Left cardiac atrium (tissue), 4 donors: Measurements from ENCODE around the gene PCDH9. TPM values are rescaled to one million over a fixed set of nuclear protein-coding genes. Genes with fewer than 3 reads are reported as not detected.
A peak's percentile ranks its signal among the peaks of the same experiment; 100 is the strongest.

ENCODE experiments used
- ATAC-seq, 2 donors: fragments of 200-7000 bp; cut with Tn5 transposase; one replicate each; pipeline ENCODE4 v1.9.1; 2020; ENCODE audit warnings: mild to moderate bottlenecking in 2 of 2, moderate library complexity in 2 of 2
- DNase-seq: peaks from one replicate; pipeline ENCODE4 v3.0.0-alpha.2; 2020
- intact Hi-C, 2 donors: fragments of 100-400 bp; cut with DNase I; formaldehyde crosslinking; loops; one replicate each; pipeline versions ENCODE4 v1.14.1 to v1.15.1; 2022 to 2023
- total RNA-seq, 2 donors: library from RNA; stranded (reverse); fragmentation: NEBNext Ultra II Directional; extraction: Animal tissue kit (Norgen Biotek cat#: 25700); gene quantifications; one replicate each; pipeline ENCODE4 v1.2.1, GENCODE V29; 2021
- donor health status: DM: no; HTN: yes; CAD: no.
- donor health status: DM: no; HTN: yes; CAD: no; lungs with severe emphysema.
- donor health status: DM: yes; HTN: yes; CAD: no.
- donor health status: Dilated cardiomyopathy.

Gene PCDH9
- total RNA-seq, 2 donors from 2014 or later: 17.9 to 19.0 TPM

DNA sequence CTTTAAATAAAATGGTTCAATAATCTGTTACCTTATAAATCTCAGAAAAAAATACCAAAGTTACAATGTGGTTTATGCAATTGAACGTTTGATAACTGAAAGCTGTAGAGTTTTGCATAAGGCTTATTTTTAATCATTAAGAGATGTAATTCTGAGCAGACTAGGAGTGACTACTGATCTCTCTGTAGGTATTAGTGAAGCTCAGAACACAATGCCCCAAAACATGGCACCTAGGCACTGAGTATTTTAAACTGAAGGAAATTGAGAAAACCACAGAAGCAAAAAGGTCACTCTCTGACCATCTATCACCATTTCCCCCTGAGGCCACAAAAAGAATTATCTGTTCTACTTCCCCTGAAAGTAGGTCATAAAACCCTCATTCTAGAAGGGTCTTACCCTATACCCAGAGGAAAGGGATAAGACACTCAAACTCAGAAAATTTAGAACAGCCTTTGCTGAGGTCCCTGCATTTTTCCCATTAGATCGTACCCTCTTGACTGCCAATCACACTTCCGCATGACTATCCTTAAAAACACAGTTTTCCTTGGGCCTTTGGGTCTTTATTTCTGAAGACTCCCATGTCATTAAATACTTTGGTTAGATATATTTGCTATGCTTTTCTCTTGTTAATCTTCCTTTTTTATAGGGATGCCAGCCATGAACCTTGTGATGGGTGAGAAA lies 158.1 kb downstream of the PCDH9 start:
- intact Hi-C loops: loop anchor here in 1 of 2 donors (10.0 kb wide), 1 partner anchor 153 kb away; no protein-coding TSS in a partner anchor
- no peak for DNase-seq
- no peak for ATAC-seq

DNA sequence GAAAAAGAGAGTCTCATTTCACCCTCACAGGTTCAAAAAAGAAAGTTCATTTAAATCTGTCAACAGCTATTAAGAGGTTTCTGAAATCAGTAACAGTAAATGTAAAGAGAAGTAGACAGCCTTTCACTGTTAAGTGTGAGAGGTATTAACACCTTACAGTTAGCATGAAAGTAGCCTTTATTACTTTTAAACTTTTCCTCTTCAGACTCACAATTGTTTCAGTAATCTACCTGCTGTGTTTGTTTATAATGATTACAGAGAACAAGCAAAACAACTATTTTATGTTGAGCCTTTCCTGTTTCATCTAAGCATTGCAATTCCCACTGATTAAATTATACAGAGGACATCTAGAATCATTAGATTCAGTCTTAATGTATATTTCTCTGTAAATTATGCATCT lies 159.8 kb downstream of the PCDH9 start:
- no peak for ATAC-seq
- intact Hi-C loops: loop anchor here in 1 of 2 donors (10.0 kb wide), 1 partner anchor 154 kb away; no protein-coding TSS in a partner anchor
- no peak for DNase-seq

DNA sequence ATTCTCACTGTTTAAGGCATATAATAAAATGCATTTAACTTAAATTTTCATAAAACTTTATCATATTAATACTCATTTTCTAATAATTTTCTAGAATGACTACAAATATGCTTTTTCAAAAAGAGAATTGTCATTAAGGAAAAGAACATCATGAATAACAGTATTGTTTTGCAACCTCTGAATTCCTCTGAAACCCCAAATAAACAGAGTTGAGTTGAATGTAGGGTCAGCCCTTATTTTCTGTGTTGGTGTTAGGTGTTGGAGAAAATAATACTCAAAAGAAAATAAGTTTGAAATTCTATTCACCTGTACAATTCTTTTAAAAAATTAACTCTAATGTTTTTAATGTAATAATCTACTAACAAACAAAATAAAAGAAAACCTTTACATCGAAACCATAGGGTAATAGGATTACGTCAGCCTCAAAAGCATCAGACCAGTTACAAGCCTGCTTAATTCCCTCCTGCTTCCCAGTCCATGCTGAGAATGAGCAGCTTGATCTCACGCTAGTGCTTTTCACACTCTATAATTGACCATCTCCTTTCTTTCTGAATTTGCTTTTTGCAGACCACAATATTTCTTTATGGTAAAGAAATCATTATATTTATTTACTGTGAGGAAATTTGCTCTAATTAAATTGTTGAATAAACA lies 160.9 kb downstream of the PCDH9 start:
- ATAC-seq (no peak), DNase-seq (no peak)
- intact Hi-C loops: no loop called here

GRCh38 chr13:67064920-67065319 lies 165.2 kb downstream of the PCDH9 start:
- ATAC-seq: no peak
- intact Hi-C loops: no loop called here
- no peak for DNase-seq

DNA sequence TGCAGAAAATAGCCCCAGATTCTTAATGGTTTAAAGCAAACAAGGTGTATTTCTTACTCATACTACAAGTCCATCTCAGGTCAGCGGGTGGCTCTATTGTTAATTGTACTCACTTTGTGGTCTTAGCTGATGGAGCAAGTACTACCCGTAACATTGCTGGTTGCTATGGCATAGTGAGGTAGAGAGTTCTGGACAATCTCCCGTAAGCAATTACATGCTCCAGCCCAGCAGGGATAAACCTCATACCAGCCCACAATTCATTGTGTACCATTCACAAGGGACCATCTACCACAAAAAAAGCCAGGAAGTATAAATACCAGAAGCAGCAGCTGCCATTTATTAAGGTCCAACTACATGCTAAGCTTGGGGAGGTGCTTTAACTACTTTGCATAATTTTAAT lies 167.1 kb downstream of the PCDH9 start:
- intact Hi-C loops: no loop called here
- DNase-seq (no peak), ATAC-seq (no peak)

DNA sequence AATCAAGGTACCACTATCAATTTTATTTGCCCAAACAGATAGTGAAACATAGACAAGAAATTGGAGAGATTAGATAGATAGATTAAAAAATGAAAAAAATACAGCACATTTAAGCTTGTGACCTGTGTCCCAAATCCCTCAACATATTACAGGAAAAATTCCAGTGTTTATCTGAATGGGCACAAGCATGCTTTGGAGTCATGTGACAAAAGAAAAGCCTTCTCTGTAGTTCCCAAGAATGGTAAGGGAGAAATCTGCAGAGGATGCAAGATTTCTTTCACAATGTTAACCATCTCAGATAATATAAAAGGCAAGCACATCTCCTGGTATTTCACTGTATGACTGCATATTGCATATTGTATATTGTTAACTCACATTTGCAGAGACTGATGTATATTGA lies 168.0 kb downstream of the PCDH9 start:
- DNase-seq (no peak), ATAC-seq (no peak)
- intact Hi-C loops: no loop called here

DNA sequence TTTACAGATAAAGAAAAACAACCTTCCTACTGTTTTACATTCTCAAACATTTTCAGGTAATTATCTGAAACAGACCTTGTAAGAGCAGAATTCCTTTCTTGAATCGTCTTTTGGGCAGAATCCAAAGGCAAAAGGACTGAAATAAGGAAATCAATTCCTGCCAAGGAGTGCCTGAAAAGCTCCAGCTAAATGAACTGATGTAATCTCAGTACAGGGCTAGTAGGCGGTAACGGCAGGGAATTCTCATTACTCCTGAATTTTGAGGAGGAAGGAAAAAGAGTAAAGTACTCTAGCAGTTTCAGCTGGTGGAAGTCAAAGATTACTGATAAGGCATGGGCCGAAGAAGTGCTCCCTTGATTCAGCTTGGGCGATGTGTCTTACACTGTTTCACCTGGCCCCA lies 168.4 kb downstream of the PCDH9 start:
- intact Hi-C loops: no loop called here

DNA sequence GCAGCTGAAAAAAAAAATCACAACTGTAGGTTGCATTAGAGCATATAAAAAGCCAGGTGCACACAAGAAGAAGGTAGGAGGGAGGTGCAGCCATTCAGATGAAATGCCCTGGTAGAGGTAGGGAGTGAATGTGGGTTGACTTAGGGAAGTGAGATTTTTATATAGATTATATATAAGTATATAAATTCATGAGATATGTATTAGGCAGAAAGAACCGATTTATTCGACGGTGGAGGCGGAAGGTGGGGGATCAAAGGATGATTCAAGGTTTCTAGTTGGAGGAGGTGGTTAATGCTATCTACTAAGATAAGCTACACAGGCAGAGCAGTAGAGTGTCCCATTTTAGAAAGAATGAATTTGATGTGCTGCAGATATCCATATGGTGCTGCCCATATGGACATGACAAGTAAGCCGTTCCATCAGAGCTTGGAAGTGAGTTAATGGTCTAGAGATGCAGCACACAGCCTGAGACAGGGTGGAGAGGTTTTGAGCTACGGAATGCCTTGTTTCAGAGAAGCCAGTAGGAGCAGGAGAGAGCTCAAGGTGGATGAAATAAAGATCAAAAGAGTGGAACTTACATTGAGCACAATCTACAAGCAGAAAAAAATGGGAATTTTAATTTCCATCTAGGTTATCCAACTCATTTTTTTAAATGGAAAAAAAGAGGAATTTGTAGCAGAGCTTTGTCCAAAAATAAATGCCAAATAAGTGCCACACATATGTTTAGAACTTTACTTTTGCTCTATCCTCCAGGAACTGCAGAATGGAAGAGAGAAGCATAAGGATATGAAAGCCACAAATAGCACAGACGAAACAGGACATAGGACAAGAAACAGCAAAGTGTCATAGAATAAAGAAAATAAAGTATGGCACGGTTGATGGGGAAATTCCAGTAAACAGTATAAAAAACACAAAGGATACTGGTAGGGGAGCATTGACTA lies 177.3 kb downstream of the PCDH9 start:
- no peak for ATAC-seq
- intact Hi-C loops: no loop called here
- DNase-seq: no peak

More for the DNA sequence above, 168.4 kb downstream of the PCDH9 start:
- no peak for DNase-seq
- peak; percentile 27 to 47 for ATAC-seq

DNA sequence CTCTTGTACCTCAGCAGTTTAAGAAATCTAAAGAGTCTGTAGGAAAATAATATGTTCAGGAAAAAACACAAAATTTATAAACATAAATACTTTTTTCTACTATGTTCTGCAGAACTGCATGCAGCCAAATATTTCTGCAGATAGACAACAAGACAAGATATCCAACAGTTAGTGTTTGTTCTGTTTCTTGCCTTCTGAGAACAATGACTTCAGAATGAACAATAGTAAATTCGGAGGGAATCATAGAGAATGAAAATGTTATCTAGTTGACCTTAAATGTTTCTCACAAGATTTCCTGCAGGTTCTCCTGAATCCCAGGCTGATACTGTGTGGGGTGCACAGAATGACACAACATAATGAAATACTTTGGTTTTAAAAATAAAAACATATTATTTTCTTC lies 180.4 kb downstream of the PCDH9 start:
- ATAC-seq (no peak), DNase-seq (no peak)
- intact Hi-C loops: no loop called here

GRCh38 chr13:67048821-67049150 lies 181.3 kb downstream of the PCDH9 start:
- DNase-seq (no peak), ATAC-seq (peak; percentile 41 to 84)
- intact Hi-C loops: no loop called here

GRCh38 chr13:67048084-67048820 lies 181.9 kb downstream of the PCDH9 start:
- DNase-seq (no peak), ATAC-seq (peak in 1 of 2 donors; percentile 81)
- intact Hi-C loops: no loop called here

DNA sequence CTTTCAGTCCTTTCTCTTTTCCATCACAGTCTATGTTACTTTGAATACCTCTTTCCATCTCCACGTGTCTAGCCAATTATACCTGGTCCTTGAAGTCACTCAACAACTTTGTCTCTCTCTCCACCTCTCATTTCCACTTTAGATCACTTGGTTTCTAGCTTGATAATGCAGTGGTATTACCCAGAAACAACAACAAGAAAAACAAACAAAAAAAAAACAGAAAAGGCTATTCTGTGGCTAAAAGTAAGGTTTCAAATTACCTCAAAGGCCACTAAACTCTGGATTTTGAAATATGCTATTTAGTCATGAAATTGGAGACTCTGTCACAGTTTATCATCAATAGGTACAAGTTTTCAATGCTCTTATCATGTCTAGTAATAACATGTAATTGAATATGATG lies 184.8 kb downstream of the PCDH9 start:
- intact Hi-C loops: no loop called here
- ATAC-seq (no peak), DNase-seq (no peak)

GRCh38 chr13:67043901-67044300 lies 186.2 kb downstream of the PCDH9 start:
- DNase-seq (no peak), ATAC-seq (no peak)
- intact Hi-C loops: no loop called here

DNA sequence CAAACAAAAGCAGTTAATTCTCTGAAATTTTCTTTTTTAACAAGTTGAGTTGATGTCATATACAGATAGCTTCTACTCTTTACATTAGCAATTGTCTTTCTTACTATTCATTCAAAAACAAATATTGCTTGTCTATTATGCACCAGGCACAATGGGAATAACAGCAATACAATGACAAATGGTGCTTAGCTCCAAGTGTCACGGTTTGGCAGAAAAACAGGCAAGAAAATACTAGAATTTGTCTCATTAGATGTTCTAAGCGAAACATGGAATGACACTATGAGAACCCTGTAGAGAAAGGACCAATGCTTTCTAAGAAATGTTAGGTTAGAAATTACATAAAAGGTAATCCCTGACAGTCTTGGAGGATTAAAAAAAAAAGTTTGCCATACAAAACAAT lies 187.6 kb downstream of the PCDH9 start:
- intact Hi-C loops: no loop called here
- DNase-seq: no peak

DNA sequence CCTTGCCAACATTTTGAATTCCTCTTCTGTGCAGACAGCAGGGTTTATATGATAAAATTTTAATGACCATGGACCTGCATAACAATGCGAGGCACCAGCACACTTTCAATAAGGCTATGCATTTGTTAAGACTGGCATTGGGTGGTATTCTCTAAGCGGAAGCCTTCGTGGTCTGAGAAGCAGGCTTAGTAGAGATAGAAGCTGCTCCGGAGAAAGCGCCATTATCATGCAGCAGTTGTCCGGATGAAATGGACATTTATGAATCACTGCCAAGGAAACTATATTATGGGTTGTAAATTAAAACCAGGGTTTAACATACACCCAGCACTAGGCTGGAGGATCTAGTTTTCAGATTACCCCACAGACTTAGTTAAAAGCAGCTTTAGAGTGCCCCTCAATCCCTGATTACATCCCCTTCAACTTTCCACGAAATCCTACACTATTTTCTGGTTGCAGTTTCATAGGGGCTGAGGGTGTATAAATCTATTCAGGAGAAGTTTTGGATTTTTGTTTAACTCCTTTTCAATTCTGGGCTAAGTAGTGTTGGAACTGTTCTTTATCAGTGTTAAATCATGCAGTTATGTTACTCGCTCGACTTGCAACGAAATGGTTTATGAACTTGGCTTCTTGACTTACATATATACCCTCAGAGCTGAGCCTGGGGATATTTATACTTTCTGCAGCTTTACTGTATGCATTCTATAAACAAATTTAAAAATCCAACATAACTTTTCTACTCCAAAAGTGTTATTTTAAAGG lies 193.3 kb downstream of the PCDH9 start:
- ATAC-seq (no peak), DNase-seq (no peak)
- intact Hi-C loops: no loop called here

More for the DNA sequence above, 187.6 kb downstream of the PCDH9 start:
- no peak for ATAC-seq

DNA sequence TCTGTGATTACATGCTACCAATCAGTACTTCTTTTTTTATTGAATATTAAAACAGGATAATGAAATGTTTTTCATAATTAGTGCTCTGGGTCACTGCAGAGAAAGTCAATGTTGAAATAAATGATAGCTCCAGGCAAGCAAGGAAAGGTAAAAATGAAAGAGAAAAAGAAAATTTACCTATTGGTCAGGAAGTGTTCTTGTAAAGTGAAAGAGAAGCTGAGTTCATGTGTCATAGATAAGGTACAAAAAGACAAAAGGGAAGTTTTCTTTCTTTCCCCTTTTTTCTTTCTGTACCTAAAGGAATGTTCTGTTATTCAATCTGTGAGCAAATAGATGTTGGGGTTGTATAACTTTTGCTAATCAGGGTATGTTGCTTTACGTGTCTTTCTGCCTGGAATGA lies 197.0 kb downstream of the PCDH9 start:
- intact Hi-C loops: no loop called here
- no peak for ATAC-seq

DNA sequence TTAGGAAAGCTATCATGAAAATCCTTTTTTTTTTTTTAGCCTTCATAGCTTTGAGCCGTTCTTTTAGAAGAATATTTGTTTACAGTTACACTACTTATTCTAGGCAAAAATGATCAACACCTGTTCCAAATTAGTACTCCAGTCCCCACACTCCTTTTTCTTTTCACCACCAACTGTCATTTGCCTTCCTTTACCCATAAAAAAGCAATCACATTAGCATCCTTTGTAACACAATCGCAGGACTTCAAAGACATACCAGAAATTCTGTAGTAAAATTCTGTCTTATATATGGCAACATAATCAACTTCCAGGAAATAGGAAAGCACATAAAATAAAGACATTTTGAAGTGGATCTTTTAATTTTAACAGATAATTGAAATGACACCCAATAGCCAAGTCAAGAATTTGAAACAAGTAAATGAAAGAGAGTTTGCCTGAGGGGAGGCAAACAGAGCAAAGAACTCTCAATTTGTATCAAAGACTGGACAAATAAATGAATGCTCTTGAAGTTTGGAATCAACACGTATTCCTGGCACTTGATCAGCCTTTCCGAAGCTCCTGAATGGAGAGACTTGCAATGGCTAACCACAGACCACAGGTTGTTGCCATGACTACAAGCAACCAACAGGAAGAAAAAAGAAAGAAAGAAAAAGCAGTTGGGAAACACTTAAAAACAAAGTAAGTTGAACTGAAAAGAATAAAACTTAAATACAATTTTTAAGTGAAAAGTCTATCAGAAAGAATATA lies 206.8 kb downstream of the PCDH9 start:
- intact Hi-C loops: no loop called here
- no peak for ATAC-seq

More for the DNA sequence above, 197.0 kb downstream of the PCDH9 start:
- no peak for DNase-seq

GRCh38 chr13:67018775-67019174 lies 211.4 kb downstream of the PCDH9 start:
- intact Hi-C loops: no loop called here
- DNase-seq (no peak), ATAC-seq (no peak)

More for the DNA sequence above, 206.8 kb downstream of the PCDH9 start:
- no peak for DNase-seq
